H9 (cell line): Measurements from ENCODE around the gene XCL2. TPM values are rescaled to one million over a fixed set of nuclear protein-coding genes. Genes with fewer than 3 reads are reported as not detected.

ENCODE experiments used
- DNase-seq: peaks from one replicate; pipeline ENCODE4 v3.0.0-alpha.2; 2017
- H2AFZ ChIP-seq: one replicate; pipeline ENCODE4 v1.6.1; 2013; ENCODE audit warnings: mild to moderate bottlenecking, low read length, control low read depth, moderate library complexity
- H2AK5ac ChIP-seq: 2 replicates; pipeline ENCODE4 v1.6.1; 2013; ENCODE audit warnings: low read length, control low read depth, mixed read lengths; ENCODE audit not compliant: insufficient read length
- H2BK120ac ChIP-seq: one replicate; pipeline ENCODE4 v1.6.1; 2013; ENCODE audit warnings: low read depth, mild to moderate bottlenecking, low read length, control low read depth, inconsistent platforms; ENCODE audit not compliant: poor library complexity, severe bottlenecking
- H2BK12ac ChIP-seq: 2 replicates; pipeline ENCODE4 v1.6.1; 2013; ENCODE audit warnings: low read length, control low read depth, mixed read lengths, low read depth; ENCODE audit not compliant: insufficient read length
- H2BK15ac ChIP-seq: 2 replicates; pipeline ENCODE4 v1.6.1; 2013; ENCODE audit warnings: low read depth, low read length, control low read depth
- H2BK20ac ChIP-seq: one replicate; pipeline ENCODE4 v1.6.1; 2013; ENCODE audit warnings: low read depth, mild to moderate bottlenecking, low read length, control low read depth, inconsistent platforms; ENCODE audit not compliant: poor library complexity, severe bottlenecking
- H2BK5ac ChIP-seq: 2 replicates; pipeline ENCODE4 v1.6.1; 2013; ENCODE audit warnings: low read length, control low read depth, mixed read lengths; ENCODE audit not compliant: insufficient read length
- H3K14ac ChIP-seq: 2 replicates; pipeline ENCODE4 v1.6.1; 2013; ENCODE audit warnings: low read length, control low read depth; ENCODE audit not compliant: insufficient read depth
- H3K18ac ChIP-seq: 2 replicates; pipeline ENCODE4 v1.6.1; 2013; ENCODE audit warnings: low read depth, mild to moderate bottlenecking, mixed read lengths, low read length, control low read depth; ENCODE audit not compliant: insufficient read length
- H3K23ac ChIP-seq: 2 replicates; pipeline ENCODE4 v1.6.1; 2013; ENCODE audit warnings: low read length, control low read depth, mixed read lengths, low read depth; ENCODE audit not compliant: insufficient read length
- H3K23me2 ChIP-seq: 2 replicates; pipeline ENCODE4 v1.6.1; 2013; ENCODE audit warnings: low read depth, mild to moderate bottlenecking, mixed read lengths, low read length, control low read depth; ENCODE audit not compliant: insufficient read length, poor library complexity, severe bottlenecking
- H3K27ac ChIP-seq: 2 replicates; pipeline ENCODE4 v1.5.1; 2013; ENCODE audit warnings: low read length, control low read depth, mixed read lengths, low read depth; ENCODE audit not compliant: insufficient read length
- H3K27me3 ChIP-seq: 2 replicates; pipeline ENCODE4 v1.6.1; 2013; ENCODE audit warnings: low read length, control low read depth, inconsistent platforms; ENCODE audit not compliant: insufficient read depth
- H3K4ac ChIP-seq: 2 replicates; pipeline ENCODE4 v1.6.1; 2013; ENCODE audit warnings: low read depth, mild to moderate bottlenecking, control low read depth, inconsistent platforms, low read length, moderate library complexity
- H3K4me1 ChIP-seq: 2 replicates; pipeline ENCODE4 v1.6.1; 2013; ENCODE audit warnings: low read length, control low read depth, inconsistent platforms; ENCODE audit not compliant: insufficient read depth
- H3K4me2 ChIP-seq: 2 replicates; pipeline ENCODE4 v1.6.1; 2013; ENCODE audit warnings: low read length, control low read depth, mixed read lengths; ENCODE audit not compliant: insufficient read length, insufficient read depth
- H3K56ac ChIP-seq: 2 replicates; pipeline ENCODE4 v1.6.1; 2013; ENCODE audit warnings: low read depth, mild to moderate bottlenecking, mixed read lengths, low read length, control low read depth; ENCODE audit not compliant: insufficient read length
- H3K79me1 ChIP-seq: 2 replicates; pipeline ENCODE4 v1.6.1; 2013; ENCODE audit warnings: low read depth, mild to moderate bottlenecking, moderate library complexity, low read length, control low read depth, inconsistent platforms; ENCODE audit not compliant: insufficient read depth, poor library complexity, severe bottlenecking
- H3K79me2 ChIP-seq: 2 replicates; pipeline ENCODE4 v1.6.1; 2013; ENCODE audit warnings: low read length, control low read depth, inconsistent platforms; ENCODE audit not compliant: insufficient read depth
- H3K9ac ChIP-seq: 2 replicates; pipeline ENCODE4 v1.6.1; 2013; ENCODE audit warnings: low read length, control low read depth, mixed read lengths; ENCODE audit not compliant: insufficient read length; ENCODE audit errors: extremely low read depth
- H3K9me3 ChIP-seq: one replicate; pipeline ENCODE4 v1.6.1; 2013; ENCODE audit warnings: low read depth, low read length, inconsistent platforms; ENCODE audit not compliant: control insufficient read depth
- H3T11ph ChIP-seq: one replicate; pipeline ENCODE4 v1.6.1; 2013; ENCODE audit warnings: mild to moderate bottlenecking, low read length, control low read depth, inconsistent platforms
- H4K20me1 ChIP-seq: one replicate; pipeline ENCODE4 v1.6.1; 2013; ENCODE audit not compliant: control insufficient read depth, insufficient read length, insufficient read depth
- H4K5ac ChIP-seq: 2 replicates; pipeline ENCODE4 v1.6.1; 2013; ENCODE audit warnings: low read depth, mild to moderate bottlenecking, mixed read lengths, low read length, control low read depth; ENCODE audit not compliant: insufficient read length
- H4K8ac ChIP-seq: replicated peaks from 2 replicates; pipeline ENCODE4 v1.6.1; 2013; ENCODE audit warnings: low read length, control low read depth, mixed read lengths, low read depth; ENCODE audit not compliant: insufficient read length
- H4K91ac ChIP-seq: 2 replicates; pipeline ENCODE4 v1.6.1; 2013; ENCODE audit warnings: low read depth, mild to moderate bottlenecking, moderate library complexity, mixed read lengths, low read length, control low read depth; ENCODE audit not compliant: insufficient read length
- H3K27ac Mint-ChIP-seq, 3 experiments: 2 replicates in 2 of 3; 3 replicates in 1 of 3; pipeline ENCODE4 v1.8.0; 2020 to 2021; ENCODE audit warnings: mixed read lengths in 3 of 3, mild to moderate bottlenecking in 1 of 3, moderate library complexity in 1 of 3
- H3K27me3 Mint-ChIP-seq: 2 replicates; pipeline ENCODE4 v1.8.0; 2021; ENCODE audit warnings: low read depth, mild to moderate bottlenecking, moderate library complexity, mixed read lengths
- H3K36me3 Mint-ChIP-seq, 3 experiments: 2 replicates in 2 of 3; 3 replicates in 1 of 3; pipeline ENCODE4 v1.8.0; 2020 to 2021; ENCODE audit warnings: low read depth in 3 of 3, mixed read lengths in 3 of 3; ENCODE audit not compliant: insufficient read depth in 1 of 3
- H3K4me1 Mint-ChIP-seq, 2 experiments: 2 replicates each; pipeline ENCODE4 v1.8.0; 2020; ENCODE audit warnings: mixed read lengths in 2 of 2
- H3K4me3 Mint-ChIP-seq, 2 experiments: 2 replicates in 1 of 2; 3 replicates in 1 of 2; pipeline ENCODE4 v1.8.0; 2020 to 2021; ENCODE audit warnings: mild to moderate bottlenecking in 2 of 2, mixed read lengths in 2 of 2, moderate library complexity in 1 of 2
- H3K9me3 Mint-ChIP-seq, 2 experiments: 2 replicates in 1 of 2; 3 replicates in 1 of 2; pipeline ENCODE4 v1.8.0; 2020; ENCODE audit warnings: mild to moderate bottlenecking in 2 of 2, mixed read lengths in 2 of 2, moderate library complexity in 1 of 2
- CTCF ChIP-seq: fragments of 200-600 bp; sonication (generic); conservative IDR thresholded peaks from 3 replicates; pipeline ENCODE4 v1.8.0; 2021; ENCODE audit warnings: antibody characterized with exemption, mild to moderate bottlenecking
- WGBS: extraction: QIAGEN DNeasy Blood & Tissue Kit; methylation state at CpG from one replicate; pipeline ENCODE4 v1.1.7; 2013; ENCODE audit warnings: missing lambda C conversion rate, low lambda C conversion rate, mixed read lengths; ENCODE audit not compliant: insufficient read length; ENCODE audit errors: extremely low coverage; 5-methylcytosine and 5-hydroxymethylcytosine counted together
- total RNA-seq: library from RNA; stranded (reverse); gene quantifications from 2 replicates; pipeline ENCODE4 v1.2.1, GENCODE V29; 2021

The XCL2 gene
- total RNA-seq, 1 experiment from 2014 or later = not detected

- Histone ChIP-seq H4K20me1 (no peaks in the 10 kb centered on the region), H3K23ac (no peak overlapping the region), H3K27me3 (no peaks in the 10 kb centered on the region), H3K4me1 (no peaks in the 10 kb centered on the region), H3K56ac (no peak overlapping the region), H3K14ac (no peak overlapping the region), H4K5ac (no peak overlapping the region), H2BK20ac (no peak overlapping the region), H2BK12ac (no peak overlapping the region), H2BK15ac (no peak overlapping the region), H3K9me3 (no peaks in the 10 kb centered on the region), H3K18ac (no peak overlapping the region), H3K9ac (no peak overlapping the region), H3T11ph (no peak overlapping the region), H3K4me2 (no peak overlapping the region), H2BK120ac (no peak overlapping the region), H3K27ac (no peak overlapping the region), H2AK5ac (no peak overlapping the region), H3K79me1 (no peaks in the 10 kb centered on the region), H2AFZ (no peak overlapping the region), H2BK5ac (no peak overlapping the region), H3K79me2 (no peaks in the 10 kb centered on the region), H3K23me2 (no peaks in the 10 kb centered on the region), H3K4ac (no peak overlapping the region), H4K8ac (no peak overlapping the region), H4K91ac (no peak overlapping the region)
- H3K4me1 Mint-ChIP-seq = no peaks in the 10 kb centered on the region
- no peaks in the 10 kb centered on the region for H3K36me3 Mint-ChIP-seq
- WGBS = no CpG with 5 or more reads among the region's 1 CpG
- no peak for TF ChIP-seq CTCF
- H3K9me3 Mint-ChIP-seq = no peaks in the 10 kb centered on the region
- DNase-seq = no peak
- no peak overlapping the region for H3K27ac Mint-ChIP-seq
- H3K27me3 Mint-ChIP-seq = no peaks in the 10 kb centered on the region; the same call in 1 of the 2 replicates
- no peak overlapping the region for H3K4me3 Mint-ChIP-seq
Measured at GRCh38 chr1:168535536-168535935, 8.3 kb downstream of the XCL2 start.
